KMS-11 (cell line): ENCODE measurements around the gene NAT8L.

Experiments
- H2AFZ ChIP-seq: fragments of 200-600 bp; sonication (generic); 2 replicates; pipeline ENCODE4 v1.6.1; 2016; ENCODE audit warnings: antibody characterized with exemption, mixed run types, low read depth
- H3K27ac ChIP-seq: fragments of 200-600 bp; sonication (generic); 2 replicates; pipeline ENCODE4 v1.6.1; 2016; ENCODE audit warnings: mild to moderate bottlenecking, mixed run types
- H3K27me3 ChIP-seq: fragments of 200-600 bp; sonication (generic); 2 replicates; pipeline ENCODE4 v1.6.1; 2017; ENCODE audit warnings: mild to moderate bottlenecking, low read depth, mixed run types, moderate library complexity; ENCODE audit not compliant: insufficient read depth
- H3K36me3 ChIP-seq: fragments of 200-600 bp; sonication (generic); 2 replicates; pipeline ENCODE4 v1.6.1; 2017; ENCODE audit warnings: mild to moderate bottlenecking, mixed run types; ENCODE audit not compliant: insufficient read depth
- H3K4me1 ChIP-seq: fragments of 200-600 bp; sonication (generic); 2 replicates; pipeline ENCODE4 v1.6.1; 2016; ENCODE audit warnings: mild to moderate bottlenecking, low read depth, mixed run types; ENCODE audit not compliant: poor library complexity, severe bottlenecking
- H3K4me2 ChIP-seq: fragments of 200-600 bp; sonication (generic); 2 replicates; pipeline ENCODE4 v1.7.0; 2016; ENCODE audit warnings: mild to moderate bottlenecking, mixed run types
- H3K4me3 ChIP-seq: fragments of 200-600 bp; sonication (generic); IDR thresholded peaks from 2 replicates; pipeline ENCODE4 v1.6.1; 2017; ENCODE audit warnings: low read depth, low read length, mixed read lengths; ENCODE audit not compliant: insufficient read depth
- H3K79me2 ChIP-seq: fragments of 200-600 bp; sonication (generic); 2 replicates; pipeline ENCODE4 v1.6.1; 2016; ENCODE audit warnings: low read depth, mixed run types; ENCODE audit not compliant: insufficient read depth
- H3K9ac ChIP-seq: fragments of 200-600 bp; sonication (generic); 2 replicates; pipeline ENCODE4 v1.6.1; 2016; ENCODE audit warnings: mild to moderate bottlenecking, mixed run types
- H4K20me1 ChIP-seq: fragments of 200-600 bp; sonication (generic); 2 replicates; pipeline ENCODE4 v1.6.1; 2016; ENCODE audit warnings: mild to moderate bottlenecking, mixed run types; ENCODE audit not compliant: insufficient read depth
- TF ChIP-seq, protein P1 (sequence below): fragments of 200-600 bp; sonication (generic); conservative IDR thresholded peaks from 2 replicates; pipeline ENCODE4 v1.6.1; 2017; ENCODE audit warnings: low read depth, mild to moderate bottlenecking, antibody characterized with exemption, low read length, moderate library complexity, mixed read lengths

NAT8L gene

DNA sequence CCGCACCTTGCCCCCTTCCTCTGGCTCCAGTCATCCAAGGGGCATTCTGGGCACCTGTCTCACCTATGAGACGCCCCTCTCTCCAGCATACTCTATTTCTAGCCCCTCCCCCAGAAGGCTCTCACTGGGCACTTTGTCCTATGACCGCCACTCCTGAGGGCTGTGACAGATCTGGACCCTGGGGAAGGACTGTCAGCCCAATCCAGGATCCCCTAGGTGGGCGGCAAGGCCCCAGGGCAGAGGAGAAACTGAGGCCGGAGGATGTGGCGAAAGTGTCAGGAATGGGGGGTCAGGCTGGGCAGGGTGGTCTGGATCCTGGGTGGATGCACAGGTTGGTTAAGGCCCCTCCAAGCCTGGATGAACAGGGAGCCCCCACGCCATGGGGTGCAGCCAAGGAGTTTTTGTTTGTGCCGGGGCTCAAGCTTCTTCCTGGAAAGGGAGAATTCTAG is 16.2 kb upstream of the NAT8L start:
- Histone ChIP-seq H4K20me1 (no peaks in the 10 kb centered on the region), H3K27ac (no peak overlapping the region), H3K27me3 (no peaks in the 10 kb centered on the region), H2AFZ (no peak overlapping the region), H3K4me2 (no peak overlapping the region), H3K4me1 (no peaks in the 10 kb centered on the region), H3K36me3 (no peaks in the 10 kb centered on the region), H3K79me2 (no peaks in the 10 kb centered on the region), H3K4me3 (no peak overlapping the region), H3K9ac (no peak overlapping the region)
- TF ChIP-seq, protein P1, sequence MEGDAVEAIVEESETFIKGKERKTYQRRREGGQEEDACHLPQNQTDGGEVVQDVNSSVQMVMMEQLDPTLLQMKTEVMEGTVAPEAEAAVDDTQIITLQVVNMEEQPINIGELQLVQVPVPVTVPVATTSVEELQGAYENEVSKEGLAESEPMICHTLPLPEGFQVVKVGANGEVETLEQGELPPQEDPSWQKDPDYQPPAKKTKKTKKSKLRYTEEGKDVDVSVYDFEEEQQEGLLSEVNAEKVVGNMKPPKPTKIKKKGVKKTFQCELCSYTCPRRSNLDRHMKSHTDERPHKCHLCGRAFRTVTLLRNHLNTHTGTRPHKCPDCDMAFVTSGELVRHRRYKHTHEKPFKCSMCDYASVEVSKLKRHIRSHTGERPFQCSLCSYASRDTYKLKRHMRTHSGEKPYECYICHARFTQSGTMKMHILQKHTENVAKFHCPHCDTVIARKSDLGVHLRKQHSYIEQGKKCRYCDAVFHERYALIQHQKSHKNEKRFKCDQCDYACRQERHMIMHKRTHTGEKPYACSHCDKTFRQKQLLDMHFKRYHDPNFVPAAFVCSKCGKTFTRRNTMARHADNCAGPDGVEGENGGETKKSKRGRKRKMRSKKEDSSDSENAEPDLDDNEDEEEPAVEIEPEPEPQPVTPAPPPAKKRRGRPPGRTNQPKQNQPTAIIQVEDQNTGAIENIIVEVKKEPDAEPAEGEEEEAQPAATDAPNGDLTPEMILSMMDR: no peak

DNA sequence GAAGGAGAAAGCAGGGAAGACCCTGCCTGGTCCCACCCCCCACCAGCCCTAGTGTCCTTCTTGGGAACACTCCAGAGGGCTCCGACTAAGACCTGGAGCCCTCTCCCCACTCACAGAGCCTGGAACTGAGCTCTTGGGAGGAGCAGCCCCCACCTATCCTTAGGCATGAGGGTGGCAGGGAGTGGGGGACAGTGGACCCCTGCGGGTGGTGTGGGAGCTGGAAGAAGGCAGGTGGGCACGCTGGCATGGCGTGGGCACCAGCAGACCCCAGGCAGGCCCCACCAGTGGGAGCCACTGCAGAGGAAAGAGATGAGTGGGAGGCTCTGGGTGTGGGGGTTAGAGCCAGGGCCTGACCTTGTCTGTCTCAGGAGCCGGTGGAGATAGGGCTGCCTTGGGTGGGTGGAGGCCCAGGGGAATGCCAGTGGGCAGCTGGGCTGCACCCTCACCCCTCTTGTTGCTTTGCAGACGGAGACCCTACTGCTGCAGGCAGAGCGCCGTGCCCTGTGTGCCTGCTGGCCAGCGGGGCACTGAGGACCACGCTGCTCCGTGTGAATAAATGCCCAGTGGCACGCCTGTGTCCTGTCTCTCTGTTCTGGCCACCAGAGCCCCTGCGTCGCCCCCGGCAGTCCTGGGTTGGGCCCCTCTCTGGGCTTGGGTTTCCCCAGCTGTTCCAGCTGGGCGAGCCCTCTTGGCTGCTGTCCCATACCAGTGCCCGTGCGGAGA is 15.6 kb upstream of the NAT8L start:
- H3K27me3 ChIP-seq: no peaks in the 10 kb centered on the region
- no peak overlapping the region for H2AFZ ChIP-seq
- TF ChIP-seq, protein P1: no peak
- no peak overlapping the region for H3K27ac ChIP-seq
- H3K79me2 ChIP-seq: no peaks in the 10 kb centered on the region
- H3K9ac ChIP-seq: no peak overlapping the region
- H3K4me3 ChIP-seq: no peak overlapping the region
- no peak overlapping the region for H3K4me2 ChIP-seq
- no peaks in the 10 kb centered on the region for H3K4me1 ChIP-seq
- no peaks in the 10 kb centered on the region for H4K20me1 ChIP-seq
- H3K36me3 ChIP-seq: no peaks in the 10 kb centered on the region

DNA sequence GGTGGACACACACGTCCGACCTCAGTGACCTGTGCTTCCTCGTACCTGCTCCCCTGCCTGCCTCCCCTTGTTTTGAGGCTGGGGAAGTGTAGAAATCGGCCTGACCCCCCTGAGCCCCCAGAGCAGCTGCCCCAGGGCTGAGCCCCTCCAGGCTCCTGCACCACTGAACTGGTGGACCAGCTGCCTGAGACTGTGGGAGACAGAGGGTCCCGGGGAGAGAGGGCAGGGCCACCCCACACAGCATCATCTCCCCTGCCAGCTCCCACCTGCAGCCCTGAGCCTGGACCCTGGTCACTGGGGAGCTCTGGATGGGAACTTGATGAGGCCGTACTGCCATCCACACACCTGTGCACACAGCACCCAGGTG is 15.0 kb upstream of the NAT8L start:
- no peaks in the 10 kb centered on the region for H3K36me3 ChIP-seq
- no peak overlapping the region for H2AFZ ChIP-seq
- no peaks in the 10 kb centered on the region for H3K79me2 ChIP-seq
- no peak overlapping the region for H3K4me2 ChIP-seq
- no peaks in the 10 kb centered on the region for H3K27me3 ChIP-seq
- H3K4me3 ChIP-seq: no peak overlapping the region
- no peaks in the 10 kb centered on the region for H4K20me1 ChIP-seq
- H3K27ac ChIP-seq: no peak overlapping the region
- no peaks in the 10 kb centered on the region for H3K4me1 ChIP-seq
- TF ChIP-seq, protein P1: no peak
- no peak overlapping the region for H3K9ac ChIP-seq

DNA sequence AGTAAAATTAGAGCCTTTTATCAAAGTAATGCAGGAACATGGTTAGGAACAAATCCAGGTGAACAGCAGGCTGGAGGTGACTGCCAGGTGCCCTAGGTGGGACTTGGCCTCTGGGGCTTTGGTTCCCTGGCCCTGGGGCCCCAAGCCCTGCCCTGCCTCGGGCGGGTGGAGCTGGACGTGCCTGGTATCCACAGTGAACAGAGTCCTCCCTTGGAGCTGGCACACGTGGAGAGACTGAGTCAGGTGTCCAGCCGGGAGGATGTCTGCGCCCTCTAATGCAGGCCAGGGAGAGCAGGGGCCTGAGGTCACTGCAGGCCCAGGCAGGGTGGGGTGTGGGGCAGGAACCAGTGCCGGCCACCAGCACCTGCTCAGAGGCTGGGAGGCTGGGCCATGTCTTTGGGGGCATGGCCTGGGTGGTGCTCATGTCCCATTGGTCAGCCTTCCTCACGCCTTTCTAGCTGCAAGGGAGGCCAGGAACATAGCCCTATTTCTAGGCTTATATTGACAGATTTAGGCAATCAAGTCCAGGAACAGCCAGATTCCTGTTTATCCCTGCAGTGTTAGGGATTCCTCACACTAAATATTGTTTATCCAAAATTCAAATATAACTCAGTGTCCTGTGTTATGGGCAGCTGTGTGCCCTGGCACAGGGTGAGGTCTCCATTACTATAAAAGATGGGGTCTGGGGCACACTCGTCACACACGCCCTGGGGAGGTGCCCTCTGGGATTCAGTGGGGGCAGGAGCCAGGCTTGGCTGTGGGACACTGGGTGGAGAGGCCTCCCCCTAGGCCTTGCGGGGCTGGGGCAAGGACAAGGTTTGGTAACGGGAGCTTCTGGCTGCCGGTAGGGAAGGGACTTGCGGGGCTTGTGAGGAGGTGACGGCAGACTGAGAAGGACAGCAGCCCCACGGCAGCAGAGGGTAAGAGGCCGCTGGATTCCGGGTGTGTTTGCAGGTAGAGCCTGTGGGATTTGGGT is 14.3 kb upstream of the NAT8L start:
- Histone ChIP-seq H3K9ac (no peak overlapping the region), H3K27ac (no peak overlapping the region)

More for the DNA sequence above, 14.3 kb upstream of the NAT8L start:
- H3K4me2 ChIP-seq: no peak overlapping the region
- no peaks in the 10 kb centered on the region for H3K36me3 ChIP-seq
- H3K4me3 ChIP-seq: no peak overlapping the region
- TF ChIP-seq, protein P1: no peak
- no peak overlapping the region for H2AFZ ChIP-seq
- no peaks in the 10 kb centered on the region for H3K27me3 ChIP-seq
- no peaks in the 10 kb centered on the region for H3K79me2 ChIP-seq
- no peaks in the 10 kb centered on the region for H3K4me1 ChIP-seq
- H4K20me1 ChIP-seq: no peaks in the 10 kb centered on the region
